Prostate gland (tissue), 2 donors: ENCODE data around the gene ABLIM1. TPM values are rescaled to one million over a fixed set of nuclear protein-coding genes. Genes with fewer than 3 reads are reported as not detected.
"Not testable (repeated sequence)": the region's sequence is repeated elsewhere in the genome, so short reads cannot be mapped to it uniquely, and the experiment has no call there.

Experiments
- DNase-seq: peaks from one replicate; pipeline ENCODE4 v3.0.0-alpha.2; 2019; ENCODE audit warnings: low spot score
- H3K27ac ChIP-seq, 2 donors: fragments of 200-600 bp; sonication (generic); 2 replicates each; pipeline ENCODE4 v1.5.1; 2017 to 2019
- H3K27me3 ChIP-seq: fragments of 200-600 bp; sonication (generic); replicated peaks from 2 replicates; pipeline ENCODE4 v1.5.1; 2019; ENCODE audit not compliant: insufficient read depth
- H3K36me3 ChIP-seq, 2 donors: fragments of 200-600 bp; sonication (generic); 1 replicate in 1 of 2; 2 replicates in 1 of 2; pipeline versions ENCODE4 v1.5.1 to v1.8.1; 2017 to 2019
- H3K4me1 ChIP-seq: fragments of 200-600 bp; sonication (generic); replicated peaks from 2 replicates; pipeline ENCODE4 v1.5.1; 2019
- H3K4me3 ChIP-seq, 2 donors: fragments of 200-600 bp; sonication (generic); 2 replicates each; pipeline ENCODE4 v1.5.1; 2017 to 2019
- H3K9me3 ChIP-seq: fragments of 200-600 bp; sonication (generic); 2 replicates; pipeline ENCODE4 v1.5.1; 2017
- CTCF ChIP-seq, 4 experiments: fragments of 200-600 bp in 2 of 4; fragments of 450-650 bp in 2 of 4; sonication (generic) in 2 of 4; IDR thresholded peaks; 1 replicate in 3 of 4; 2 replicates in 1 of 4; pipeline ENCODE4 v1.5.1; 2016 to 2019; ENCODE audit warnings: antibody characterized with exemption in 4 of 4, mild to moderate bottlenecking in 2 of 4, moderate library complexity in 2 of 4
- POLR2A ChIP-seq: fragments of 450-650 bp; IDR thresholded peaks from one replicate; pipeline ENCODE4 v1.6.1; 2016; ENCODE audit warnings: antibody characterized with exemption, mild to moderate bottlenecking
- POLR2AphosphoS5 ChIP-seq: sonication (generic); formaldehyde crosslinking; IDR thresholded peaks from one replicate; pipeline ENCODE4 v1.6.1; 2017; ENCODE audit warnings: antibody characterized with exemption
- WGBS: methylation state at CpG from one replicate; pipeline ENCODE4 v1.1.5; 2018; 5-methylcytosine and 5-hydroxymethylcytosine counted together
- intact Hi-C: fragments of 100-400 bp; cut with DNase I; formaldehyde crosslinking; loops from one replicate; pipeline ENCODE4 v1.14.2; 2022
- total RNA-seq, 2 donors: library from RNA; depleted of rRNA; stranded (reverse); fragments of >200 nt; gene quantifications; one replicate each; pipeline ENCODE4 v1.1.0, GENCODE V29; 2016

ABLIM1 gene
- total RNA-seq, 2 donors from 2014 or later, result 43.9 to 138 TPM

- H3K27ac ChIP-seq, result no peak overlapping the region
- no peaks in the 10 kb centered on the region for H3K9me3 ChIP-seq
- no peak for DNase-seq
- TF ChIP-seq CTCF (IDR thresholded peaks at IDR 0.05) (no peak), POLR2A (no peak)
- no peak overlapping the region for H3K4me3 ChIP-seq
- H3K36me3 ChIP-seq, result no peaks in the 10 kb centered on the region
- intact Hi-C loops, result no loop called here
- no peaks in the 10 kb centered on the region for H3K4me1 ChIP-seq
- no peaks in the 10 kb centered on the region for H3K27me3 ChIP-seq
These were observed 40.4 kb upstream of the ABLIM1 start for GRCh38 chr10:114698271-114699061.

GRCh38 chr10:114697061-114697598, 39.1 kb upstream of the ABLIM1 start:
- Histone ChIP-seq H3K4me3 (no peak overlapping the region), H3K9me3 (no peaks in the 10 kb centered on the region), H3K27ac (no peak overlapping the region), H3K4me1 (no peaks in the 10 kb centered on the region), H3K36me3 (no peaks in the 10 kb centered on the region), H3K27me3 (no peaks in the 10 kb centered on the region)
- no peak for TF ChIP-seq CTCF (IDR thresholded peaks at IDR 0.05)
- TF ChIP-seq POLR2A, result no peak
- no peak for TF ChIP-seq POLR2AphosphoS5
- intact Hi-C loops, result no loop called here
- WGBS, result 44% methylated on average over 10 of the region's 10 CpGs
- peak; percentile 13 for DNase-seq

GRCh38 chr10:114696301-114696700, 38.2 kb upstream of the ABLIM1 start:
- H3K9me3 ChIP-seq, H3K27ac ChIP-seq, H3K27me3 ChIP-seq, H3K36me3 ChIP-seq, DNase-seq, H3K4me1 ChIP-seq, H3K4me3 ChIP-seq, intact Hi-C loops: not testable (repeated sequence)

- no peaks in the 10 kb centered on the region for H3K9me3 ChIP-seq
- H3K4me1 ChIP-seq, result no peaks in the 10 kb centered on the region
- TF ChIP-seq POLR2AphosphoS5 (no peak), CTCF (IDR thresholded peaks at IDR 0.05) (no peak), POLR2A (no peak)
- no peak overlapping the region for H3K27ac ChIP-seq
- no peaks in the 10 kb centered on the region for H3K27me3 ChIP-seq
- intact Hi-C loops, result no loop called here
- WGBS, result 76% methylated on average over 8 of the region's 8 CpGs
- no peak overlapping the region for H3K4me3 ChIP-seq
- no peaks in the 10 kb centered on the region for H3K36me3 ChIP-seq
- DNase-seq, result no peak
These were observed 36.7 kb upstream of the ABLIM1 start for GRCh38 chr10:114694752-114695151.

- 89% methylated on average over 3 of the region's 3 CpGs for WGBS
- Histone ChIP-seq H3K27me3 (no peaks in the 10 kb centered on the region), H3K36me3 (no peaks in the 10 kb centered on the region), H3K9me3 (no peaks in the 10 kb centered on the region), H3K27ac (no peak overlapping the region), H3K4me1 (no peaks in the 10 kb centered on the region), H3K4me3 (no peak overlapping the region)
- no peak for TF ChIP-seq CTCF (IDR thresholded peaks at IDR 0.05)
- no peak for TF ChIP-seq POLR2A
- no peak for TF ChIP-seq POLR2AphosphoS5
- intact Hi-C loops, result no loop called here
- no peak for DNase-seq
These were observed 36.0 kb upstream of the ABLIM1 start for GRCh38 chr10:114694062-114694461.
